IPS DF 4.7 (cell line): ENCODE results near the gene TMEM132D.

ENCODE experiments used
- DNase-seq: peaks from one replicate; pipeline ENCODE4 v3.0.0-alpha.2; 2013; ENCODE audit warnings: low spot score; ENCODE audit errors: extremely low read depth

Gene TMEM132D

GRCh38 chr12:129729170-129729569, 174.7 kb downstream of the TMEM132D start:
- no peak for DNase-seq

GRCh38 chr12:129727100-129727499, 176.7 kb downstream of the TMEM132D start:
- no peak for DNase-seq

DNA sequence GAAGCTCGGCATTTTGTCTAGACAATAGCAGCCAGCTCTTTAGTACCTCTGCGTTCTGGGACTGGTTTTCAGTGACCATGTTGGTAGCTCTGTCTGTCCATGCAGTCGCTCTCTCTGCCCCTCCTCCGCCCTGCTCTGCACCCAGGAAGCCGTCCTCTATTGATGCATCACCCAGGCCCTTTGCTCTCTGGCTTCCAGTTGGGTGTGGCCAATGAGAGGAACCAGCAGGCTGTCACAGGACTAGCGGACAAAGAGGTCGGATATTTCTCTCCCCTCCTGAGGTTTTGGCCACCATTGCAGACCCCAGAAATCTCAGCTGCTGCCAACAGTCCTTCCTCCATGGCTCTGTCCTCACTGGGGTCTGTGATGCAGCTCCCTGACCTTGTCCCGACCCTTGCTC, 180.6 kb downstream of the TMEM132D start:
- DNase-seq, result no peak

DNA sequence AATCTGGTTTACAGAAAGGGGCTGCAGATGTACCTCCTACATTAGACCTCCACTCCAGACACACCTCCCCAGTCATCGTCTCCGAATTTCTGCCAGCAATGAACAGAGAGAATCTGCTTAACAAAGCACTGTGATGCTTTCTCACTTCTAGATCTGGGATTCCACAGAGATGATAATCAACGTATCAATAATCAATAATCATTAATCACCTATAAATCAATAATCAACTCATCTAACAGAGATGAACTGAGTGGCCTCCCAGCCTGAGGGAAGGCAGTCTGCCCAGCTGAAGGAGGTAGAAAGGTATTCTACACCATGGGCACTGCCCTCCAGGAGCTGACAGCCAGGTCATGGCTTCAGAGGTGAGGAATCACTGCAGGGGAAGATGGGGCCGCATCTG, 183.2 kb downstream of the TMEM132D start:
- DNase-seq, result no peak

- no peak for DNase-seq
Observed at GRCh38 chr12:129719416-129719815, 184.4 kb downstream of the TMEM132D start.

- DNase-seq, result no peak
Observed at GRCh38 chr12:129717438-129717837, 186.4 kb downstream of the TMEM132D start.

- no peak for DNase-seq
Observed at GRCh38 chr12:129716825-129717224, 187.0 kb downstream of the TMEM132D start.

DNA sequence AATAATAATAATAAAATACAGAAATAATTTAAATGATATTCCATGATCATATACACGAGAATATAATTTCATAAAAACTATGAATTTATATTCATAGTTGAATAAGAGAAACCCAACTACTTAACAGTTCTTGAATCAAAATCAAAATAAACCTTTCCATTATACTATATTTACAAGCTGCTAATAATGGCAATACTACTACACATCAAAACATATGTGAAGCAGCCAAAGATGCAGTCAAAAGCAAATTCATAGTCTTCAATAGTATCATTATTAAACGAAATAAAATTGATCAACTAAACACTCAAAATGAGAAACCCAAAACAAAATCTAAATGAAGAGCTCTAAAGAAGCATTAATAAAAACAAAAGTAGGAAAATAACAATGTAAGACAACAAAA, 197.1 kb downstream of the TMEM132D start:
- DNase-seq, result no peak

DNA sequence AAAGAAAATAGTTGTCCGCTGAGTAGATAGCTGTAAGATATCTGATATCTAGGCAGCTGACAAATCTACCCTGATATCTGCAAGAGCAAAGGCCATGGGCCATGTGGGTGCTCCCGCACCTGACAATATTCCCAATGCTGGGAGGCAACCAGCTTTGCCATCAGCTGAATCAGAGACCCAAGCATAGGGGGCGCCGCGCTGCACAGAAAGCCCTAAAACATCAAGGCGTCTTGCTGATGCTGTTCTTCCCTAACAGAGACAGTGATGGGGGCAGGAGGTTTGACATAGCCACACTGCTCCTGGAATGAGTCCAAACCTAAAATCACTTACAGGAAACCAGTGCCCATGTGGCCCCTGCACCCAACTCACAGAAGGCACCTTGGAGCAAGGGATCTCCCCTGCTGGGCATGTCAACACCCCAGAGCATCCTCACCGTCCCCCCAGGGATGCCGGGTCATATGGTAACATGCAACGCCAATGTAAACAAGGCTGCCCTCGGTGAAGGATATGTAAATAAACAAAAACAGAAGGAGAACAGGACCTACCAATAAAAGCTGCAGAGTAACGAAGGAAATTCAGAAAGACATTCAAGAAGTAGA, 199.5 kb downstream of the TMEM132D start:
- no peak for DNase-seq

DNA sequence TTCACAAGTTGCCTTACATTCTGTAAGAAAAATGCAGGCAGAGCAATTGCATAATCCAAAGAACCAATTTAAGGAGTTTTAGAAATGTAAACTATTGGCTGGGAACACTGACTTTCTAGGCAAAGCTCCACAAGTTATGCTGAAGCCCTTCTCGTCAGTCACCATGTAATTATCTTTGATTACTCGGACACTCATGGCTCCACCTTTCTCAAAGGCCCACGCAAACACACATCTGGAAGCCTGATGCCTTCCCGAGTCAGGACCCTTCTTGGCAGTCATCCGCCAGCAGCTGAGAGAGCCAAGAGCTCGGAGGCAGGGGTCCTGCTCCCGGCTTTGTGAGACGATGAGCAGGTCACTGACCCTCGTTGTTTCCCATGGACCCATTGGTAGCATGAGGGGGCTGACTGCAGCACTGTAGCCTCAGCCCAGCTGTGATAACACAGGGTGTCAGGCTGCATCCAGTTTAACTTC, 202.2 kb downstream of the TMEM132D start:
- DNase-seq, result no peak

- no peak for DNase-seq
Observed at GRCh38 chr12:129700036-129700435, 203.8 kb downstream of the TMEM132D start.

GRCh38 chr12:129696926-129697325, 206.9 kb downstream of the TMEM132D start:
- no peak for DNase-seq

DNA sequence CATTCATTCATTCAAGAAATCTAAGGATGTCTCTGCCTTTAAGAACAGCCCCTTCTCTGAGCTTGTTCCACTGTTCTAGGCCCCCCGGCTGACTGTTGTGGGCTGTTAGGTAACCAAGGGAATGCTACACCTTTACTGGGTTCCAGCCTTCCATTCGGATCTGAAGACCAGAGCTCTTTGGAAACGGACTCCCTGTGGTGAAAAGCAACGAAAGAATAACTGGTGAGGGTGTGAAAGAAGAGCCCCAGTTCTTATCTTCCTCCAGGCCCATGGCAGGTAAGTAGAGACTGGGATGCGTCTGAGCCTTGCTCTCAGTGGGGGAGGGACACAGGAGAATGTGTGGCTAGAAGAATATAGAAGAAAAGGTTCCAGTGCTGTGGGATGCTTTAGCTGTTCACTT, 207.4 kb downstream of the TMEM132D start:
- DNase-seq, result no peak

- no peak for DNase-seq
Observed at GRCh38 chr12:129693731-129694130, 210.1 kb downstream of the TMEM132D start.

GRCh38 chr12:129687731-129688130, 216.1 kb downstream of the TMEM132D start:
- no peak for DNase-seq

DNA sequence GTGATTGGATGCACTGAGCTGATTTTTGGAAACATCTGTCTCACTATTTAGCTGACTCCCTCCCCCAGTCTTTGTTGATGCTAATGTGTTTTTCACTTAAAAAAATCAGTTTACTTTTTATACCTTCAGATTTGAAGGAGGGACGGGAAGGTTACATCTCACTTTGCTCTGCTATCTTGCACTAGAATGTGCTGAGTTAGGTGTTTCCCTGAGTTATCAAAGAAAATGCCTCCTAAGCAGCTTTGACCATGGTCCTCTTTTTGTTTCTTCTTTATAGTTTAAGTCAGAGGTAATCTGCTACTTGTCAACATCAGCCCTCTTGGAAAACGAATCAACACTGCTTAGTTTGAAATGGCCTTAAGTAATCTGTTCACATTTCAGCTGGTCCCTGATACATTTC, 222.0 kb downstream of the TMEM132D start:
- no peak for DNase-seq

GRCh38 chr12:129681151-129681550, 222.7 kb downstream of the TMEM132D start:
- DNase-seq, result no peak

DNA sequence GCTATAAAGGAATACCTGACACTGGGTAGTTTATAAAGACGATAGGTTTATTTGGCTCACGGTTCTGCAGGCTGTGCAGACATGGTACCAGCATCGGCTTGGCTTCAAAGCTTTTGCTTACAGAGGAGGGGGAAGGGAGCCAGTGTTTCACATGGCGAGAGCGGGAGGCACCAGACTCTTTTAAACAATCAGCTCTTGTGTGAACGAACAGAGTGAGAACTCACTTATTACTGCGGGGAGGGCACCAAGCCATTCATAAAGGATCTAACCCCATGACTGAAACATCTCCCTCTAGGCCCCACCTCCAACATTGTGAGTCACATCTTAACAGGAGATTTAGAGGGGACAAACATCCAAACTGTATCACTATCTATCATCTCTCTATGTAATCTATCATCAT, 227.4 kb downstream of the TMEM132D start:
- DNase-seq, result no peak

GRCh38 chr12:129675947-129676346, 227.9 kb downstream of the TMEM132D start:
- no peak for DNase-seq

GRCh38 chr12:129675496-129675895, 228.3 kb downstream of the TMEM132D start:
- DNase-seq, result no peak

GRCh38 chr12:129673806-129674205, 230.0 kb downstream of the TMEM132D start:
- no peak for DNase-seq

GRCh38 chr12:129672110-129672509, 231.7 kb downstream of the TMEM132D start:
- no peak for DNase-seq

- DNase-seq, result no peak
Observed at GRCh38 chr12:129670256-129670920, 233.4 kb downstream of the TMEM132D start.
